ACHN (cell line): Measurements from ENCODE around the gene GREB1L.
"Not testable (repeated sequence)": the region's sequence is repeated elsewhere in the genome, so short reads cannot be mapped to it uniquely, and the experiment has no call there.

Experiments
- DNase-seq: peaks from one replicate; pipeline ENCODE4 v3.0.0-alpha.2; 2015
- in situ Hi-C: cut with HindIII; loops from 2 replicates; pipeline ENCODE4 v1.10.0; 2017; ENCODE audit warnings: low sequenced_read_pairs, low pct_ligation_motif_present, low pct_unique_long_range_greater_than_20kb

The GREB1L gene

GRCh38 chr18:21260621-21261020 lies 18.6 kb downstream of the GREB1L start:
- in situ Hi-C loops = no loop called here
- DNase-seq = no peak

GRCh38 chr18:21261352-21261751 lies 19.3 kb downstream of the GREB1L start:
- in situ Hi-C loops = no loop called here

GRCh38 chr18:21262244-21262643 lies 20.2 kb downstream of the GREB1L start:
- no peak for DNase-seq
- in situ Hi-C loops = no loop called here

More at GRCh38 chr18:21261352-21261751, 19.3 kb downstream of the GREB1L start:
- no peak for DNase-seq

GRCh38 chr18:21262979-21263378 lies 20.9 kb downstream of the GREB1L start:
- in situ Hi-C loops = no loop called here
- DNase-seq = no peak

- in situ Hi-C loops = no loop called here
- DNase-seq = no peak
These were observed 22.6 kb downstream of the GREB1L start for GRCh38 chr18:21264651-21265050.

GRCh38 chr18:21265971-21266673 lies 24.1 kb downstream of the GREB1L start:
- no peak for DNase-seq
- in situ Hi-C loops = no loop called here

- DNase-seq = no peak
- in situ Hi-C loops = no loop called here
These were observed 25.4 kb downstream of the GREB1L start for GRCh38 chr18:21267400-21267799.

GRCh38 chr18:21269349-21269748 lies 27.3 kb downstream of the GREB1L start:
- DNase-seq = no peak
- in situ Hi-C loops = no loop called here

- DNase-seq = no peak
- in situ Hi-C loops = no loop called here
These were observed 28.4 kb downstream of the GREB1L start for GRCh38 chr18:21270453-21270852.

- no peak for DNase-seq
- in situ Hi-C loops = no loop called here
These were observed 30.1 kb downstream of the GREB1L start for GRCh38 chr18:21272016-21272579.

- no peak for DNase-seq
- in situ Hi-C loops = no loop called here
These were observed 31.5 kb downstream of the GREB1L start for GRCh38 chr18:21273568-21273967.

GRCh38 chr18:21275645-21276044 lies 33.6 kb downstream of the GREB1L start:
- in situ Hi-C loops = no loop called here
- no peak for DNase-seq

GRCh38 chr18:21277578-21277977 lies 35.5 kb downstream of the GREB1L start:
- in situ Hi-C loops = no loop called here
- no peak for DNase-seq

- in situ Hi-C loops = not testable (repeated sequence)
These were observed 36.2 kb downstream of the GREB1L start for GRCh38 chr18:21278218-21278617.

GRCh38 chr18:21281603-21282002 lies 39.6 kb downstream of the GREB1L start:
- in situ Hi-C loops = no loop called here
- DNase-seq = no peak

More at GRCh38 chr18:21278218-21278617, 36.2 kb downstream of the GREB1L start:
- not testable (repeated sequence) for DNase-seq

- in situ Hi-C loops = no loop called here
These were observed 42.5 kb downstream of the GREB1L start for GRCh38 chr18:21284540-21284939.

GRCh38 chr18:21289827-21290226 lies 47.8 kb downstream of the GREB1L start:
- in situ Hi-C loops = no loop called here
- DNase-seq = no peak

More at GRCh38 chr18:21284540-21284939, 42.5 kb downstream of the GREB1L start:
- DNase-seq = no peak

- DNase-seq = no peak
- in situ Hi-C loops = no loop called here
These were observed 49.1 kb downstream of the GREB1L start for GRCh38 chr18:21291106-21291505.

- in situ Hi-C loops = no loop called here
- no peak for DNase-seq
These were observed 51.4 kb downstream of the GREB1L start for GRCh38 chr18:21293479-21293878.

GRCh38 chr18:21295101-21295500 lies 53.1 kb downstream of the GREB1L start:
- in situ Hi-C loops = no loop called here

More at GRCh38 chr18:21295101-21295500, 53.1 kb downstream of the GREB1L start:
- no peak for DNase-seq
